ENCODE measurements around the gene CORIN. TPM values are rescaled to one million over a fixed set of nuclear protein-coding genes. Genes with fewer than 3 reads are reported as not detected.
"Not testable (repeated sequence)": the region's sequence is repeated elsewhere in the genome, so short reads cannot be mapped to it uniquely, and the experiment has no call there.

The CORIN gene
- total RNA-seq, 1 donor from 2014 or later: 0.18 TPM

GRCh38 chr4:47695260-47695659 lies 142.6 kb downstream of the CORIN start:
- DNase-seq (ENCODE audit: extremely low read depth, low read depth, low spot score): no peak

GRCh38 chr4:47694322-47694721 lies 143.5 kb downstream of the CORIN start:
- no peak for DNase-seq (ENCODE audit: extremely low read depth, low read depth, low spot score)

- no peak for DNase-seq (ENCODE audit: extremely low read depth, low read depth, low spot score)
These were observed 145.2 kb downstream of the CORIN start for GRCh38 chr4:47692691-47693090.

GRCh38 chr4:47691757-47692383 lies 146.0 kb downstream of the CORIN start:
- not testable (repeated sequence) for DNase-seq (ENCODE audit: extremely low read depth, low read depth, low spot score)

GRCh38 chr4:47690611-47691010 lies 147.3 kb downstream of the CORIN start:
- DNase-seq (ENCODE audit: extremely low read depth, low read depth, low spot score): no peak

- no peak for DNase-seq (ENCODE audit: extremely low read depth, low read depth, low spot score)
These were observed 151.5 kb downstream of the CORIN start for GRCh38 chr4:47686294-47686872.

GRCh38 chr4:47675806-47676205 lies 162.1 kb downstream of the CORIN start:
- no peak for DNase-seq (ENCODE audit: extremely low read depth, low read depth, low spot score)

- DNase-seq (ENCODE audit: extremely low read depth, low read depth, low spot score): no peak
These were observed 163.7 kb downstream of the CORIN start for GRCh38 chr4:47674144-47674543.

GRCh38 chr4:47672696-47673095 lies 165.2 kb downstream of the CORIN start:
- DNase-seq (ENCODE audit: extremely low read depth, low read depth, low spot score): no peak

GRCh38 chr4:47669946-47670345 lies 167.9 kb downstream of the CORIN start:
- DNase-seq (ENCODE audit: extremely low read depth, low read depth, low spot score): no peak

GRCh38 chr4:47668810-47669408 lies 169.0 kb downstream of the CORIN start:
- no peak for DNase-seq (ENCODE audit: extremely low read depth, low read depth, low spot score)

- DNase-seq (ENCODE audit: extremely low read depth, low read depth, low spot score): no peak
These were observed 169.6 kb downstream of the CORIN start for GRCh38 chr4:47668256-47668655.

GRCh38 chr4:47667552-47667951 lies 170.3 kb downstream of the CORIN start:
- DNase-seq (ENCODE audit: extremely low read depth, low read depth, low spot score): no peak

- no peak for DNase-seq (ENCODE audit: extremely low read depth, low read depth, low spot score)
These were observed 173.6 kb downstream of the CORIN start for GRCh38 chr4:47664051-47664826.

GRCh38 chr4:47662975-47663374 lies 174.9 kb downstream of the CORIN start:
- no peak for DNase-seq (ENCODE audit: extremely low read depth, low read depth, low spot score)

GRCh38 chr4:47661741-47662140 lies 176.1 kb downstream of the CORIN start:
- DNase-seq (ENCODE audit: extremely low read depth, low read depth, low spot score): no peak

GRCh38 chr4:47659342-47659741 lies 178.5 kb downstream of the CORIN start:
- no peak for DNase-seq (ENCODE audit: extremely low read depth, low read depth, low spot score)

- DNase-seq (ENCODE audit: extremely low read depth, low read depth, low spot score): no peak
These were observed 182.7 kb downstream of the CORIN start for GRCh38 chr4:47654972-47655693.

GRCh38 chr4:47652092-47652491 lies 185.8 kb downstream of the CORIN start:
- no peak for DNase-seq (ENCODE audit: extremely low read depth, low read depth, low spot score)

GRCh38 chr4:47651231-47651630 lies 186.6 kb downstream of the CORIN start:
- no peak for DNase-seq (ENCODE audit: extremely low read depth, low read depth, low spot score)

- no peak for DNase-seq (ENCODE audit: extremely low read depth, low read depth, low spot score)
These were observed 187.2 kb downstream of the CORIN start for GRCh38 chr4:47650584-47651130.

Data from glomerular endothelial cell (primary cell).